ENCODE data around the gene PIWIL4. TPM values are rescaled to one million over a fixed set of nuclear protein-coding genes. Genes with fewer than 3 reads are reported as not detected.

The PIWIL4 gene
- total RNA-seq, 1 donor from 2014 or later, result 0.78 TPM

DNA sequence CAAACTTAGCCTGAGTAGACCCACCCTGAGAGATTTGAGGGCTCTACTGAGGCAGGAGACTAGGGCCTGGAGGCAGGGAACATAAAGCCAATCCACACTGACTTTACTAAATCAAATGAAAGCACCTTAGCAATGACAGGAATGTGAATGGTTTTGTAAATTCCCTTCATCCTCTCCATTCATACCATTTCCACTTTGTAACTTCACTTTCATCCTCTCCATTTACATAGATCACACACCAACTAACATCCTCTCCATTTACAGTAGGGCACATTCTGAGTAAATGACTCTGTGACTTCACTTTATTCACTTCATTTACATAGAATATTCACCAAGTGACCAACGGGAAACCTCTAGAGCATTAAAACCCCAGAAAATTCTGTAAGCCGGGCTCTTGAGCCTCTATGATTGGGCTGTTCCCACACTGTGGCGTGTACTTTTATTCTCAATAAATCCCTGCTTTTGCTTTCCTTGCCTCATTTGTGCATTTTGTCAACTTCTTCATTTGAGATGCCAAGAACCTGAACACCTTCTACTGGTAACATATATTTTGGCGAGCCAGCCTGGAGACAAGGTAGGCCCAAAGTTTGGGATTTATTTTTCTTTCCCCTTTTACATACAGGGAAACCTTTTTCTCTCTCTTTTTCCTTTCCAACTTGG is 82.9 kb downstream of the PIWIL4 start:
- intact Hi-C loops (cut with DNase I), result no loop called here
- DNase-seq (no peak), ATAC-seq (ENCODE audit: poor library complexity) (no peak)

GRCh38 chr11:94650756-94651155 is 83.6 kb downstream of the PIWIL4 start:
- intact Hi-C loops (cut with DNase I), result no loop called here
- peak; percentile 87 for DNase-seq

GRCh38 chr11:94652735-94653284 is 85.6 kb downstream of the PIWIL4 start:
- intact Hi-C loops (cut with DNase I), result no loop called here
- DNase-seq (no peak), ATAC-seq (ENCODE audit: poor library complexity) (no peak)

More at GRCh38 chr11:94650756-94651155, 83.6 kb downstream of the PIWIL4 start:
- ATAC-seq (ENCODE audit: poor library complexity), result peak; percentile 91

DNA sequence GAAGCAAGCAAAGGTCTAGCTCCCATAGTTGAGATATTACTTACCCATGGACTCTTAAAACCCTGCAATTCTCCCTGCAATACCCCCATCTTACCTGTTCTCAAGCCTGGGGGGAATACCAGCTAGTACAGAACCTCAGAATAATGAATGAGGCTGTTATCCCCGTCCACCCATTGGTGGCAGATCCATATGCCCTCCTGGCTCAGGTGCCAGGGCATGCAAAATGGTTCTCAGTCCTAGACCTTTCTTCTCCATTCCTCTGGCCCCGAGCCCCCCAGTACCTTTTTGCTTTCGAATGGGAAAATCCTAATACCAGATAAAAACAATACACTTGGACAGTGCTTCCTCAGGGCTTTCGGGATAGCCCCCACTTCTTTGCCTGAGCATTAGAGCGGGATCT is 86.4 kb downstream of the PIWIL4 start:
- intact Hi-C loops (cut with DNase I), result no loop called here
- no peak for DNase-seq
- ATAC-seq (ENCODE audit: poor library complexity), result no peak

DNA sequence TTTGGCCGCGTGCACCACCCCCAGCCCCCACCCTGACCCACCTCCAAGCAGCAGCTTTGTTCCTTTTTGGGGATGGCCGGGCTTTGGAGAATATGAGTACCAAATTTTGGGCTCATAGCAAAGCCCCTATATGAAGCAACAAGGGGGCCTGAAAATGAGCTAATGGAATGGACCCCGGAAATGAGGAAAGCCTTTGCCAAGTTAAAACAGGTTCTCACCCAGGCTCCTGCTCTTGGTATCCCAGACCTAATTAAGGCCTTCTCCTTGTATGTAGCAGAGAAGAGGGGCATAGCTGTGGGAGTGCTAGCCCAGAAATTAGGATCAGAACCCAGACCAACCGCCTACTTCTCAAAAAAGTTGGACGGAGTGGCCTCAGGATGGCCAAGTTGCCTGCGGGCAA is 87.0 kb downstream of the PIWIL4 start:
- ATAC-seq (ENCODE audit: poor library complexity) (no peak), DNase-seq (no peak)
- intact Hi-C loops (cut with DNase I), result no loop called here

DNA sequence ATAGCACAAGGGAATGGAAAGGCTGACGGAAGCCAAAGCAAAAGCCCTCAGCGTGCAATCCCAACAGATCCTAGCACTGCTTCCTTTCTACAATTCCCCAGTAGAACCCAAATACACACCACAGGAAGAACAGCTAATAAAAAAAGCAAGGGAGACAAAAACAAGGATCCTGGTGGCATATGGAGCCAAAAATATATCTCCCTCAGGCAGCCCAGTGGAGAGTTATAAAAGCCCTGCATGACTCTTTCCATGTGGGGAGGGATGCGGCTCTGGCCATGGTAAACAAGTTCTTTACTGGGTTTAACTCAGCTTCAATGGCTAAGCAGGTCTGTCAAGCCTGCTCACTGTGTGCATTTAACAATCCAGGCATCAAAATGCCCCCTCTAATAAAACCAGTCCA is 88.1 kb downstream of the PIWIL4 start:
- no peak for DNase-seq
- ATAC-seq (ENCODE audit: poor library complexity), result no peak
- intact Hi-C loops (cut with DNase I), result no loop called here

GRCh38 chr11:94655956-94656355 is 88.8 kb downstream of the PIWIL4 start:
- no peak for ATAC-seq (ENCODE audit: poor library complexity)
- DNase-seq, result no peak
- intact Hi-C loops (cut with DNase I), result no loop called here

DNA sequence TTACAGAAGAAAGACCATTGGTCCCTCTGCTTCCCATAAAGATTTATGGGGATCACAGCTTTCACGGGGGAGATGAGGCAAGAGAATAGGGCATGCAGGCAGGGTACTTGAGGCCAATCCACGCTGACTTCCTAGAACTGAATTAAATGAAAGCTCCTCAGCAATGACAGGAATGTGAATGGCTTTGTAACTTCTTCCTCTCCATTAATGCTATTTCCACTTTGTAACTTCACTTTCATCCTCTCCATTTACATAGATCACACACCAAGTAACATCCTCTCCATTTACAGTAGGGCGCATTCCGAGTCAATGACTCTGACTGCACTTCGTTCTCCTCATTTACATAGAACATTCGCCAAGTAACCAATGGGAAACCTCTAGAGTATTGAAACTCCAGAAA is 89.8 kb downstream of the PIWIL4 start:
- intact Hi-C loops (cut with DNase I), result no loop called here
- ATAC-seq (ENCODE audit: poor library complexity) (no peak), DNase-seq (no peak)

DNA sequence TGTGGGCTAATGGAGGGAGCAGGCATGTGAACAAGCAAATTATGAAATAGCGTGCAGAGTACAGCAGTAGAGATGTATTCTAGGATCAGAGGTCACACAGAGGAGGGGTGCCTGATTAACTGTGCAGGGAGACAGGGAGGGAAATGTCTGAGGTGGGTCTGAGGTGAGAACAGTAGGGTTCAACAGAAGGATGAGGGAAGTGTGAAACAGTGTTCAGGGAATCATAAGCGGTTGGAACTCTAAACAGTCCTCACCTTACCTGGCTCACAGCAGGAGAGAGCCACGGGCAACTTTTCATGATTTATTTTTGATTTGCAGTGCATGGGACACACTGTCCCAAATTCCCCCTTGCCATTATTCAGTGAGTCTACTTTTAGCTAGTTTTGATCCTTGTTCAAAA is 90.5 kb downstream of the PIWIL4 start:
- intact Hi-C loops (cut with DNase I), result no loop called here
- no peak for ATAC-seq (ENCODE audit: poor library complexity)
- DNase-seq, result no peak

DNA sequence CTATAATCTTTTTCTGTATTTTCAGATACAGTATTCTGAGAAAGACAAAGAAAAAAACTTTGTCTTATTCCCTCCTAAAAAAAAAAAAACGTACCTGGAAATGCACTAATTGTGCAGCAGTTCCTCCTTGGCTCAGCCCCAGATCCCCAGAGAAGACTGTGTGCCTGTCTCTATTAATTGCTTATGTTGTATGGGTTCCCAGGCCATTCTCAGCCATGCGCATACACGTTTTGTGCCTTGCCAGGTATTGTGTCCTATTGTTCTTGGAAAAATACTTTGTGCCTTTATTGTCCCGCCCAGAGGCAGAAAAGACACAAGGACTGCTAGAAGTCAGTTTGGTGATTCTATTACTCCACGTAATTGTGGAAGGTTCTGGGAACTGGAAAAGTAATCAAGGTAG is 91.2 kb downstream of the PIWIL4 start:
- intact Hi-C loops (cut with DNase I), result no loop called here
- ATAC-seq (ENCODE audit: poor library complexity) (peak; percentile 29), DNase-seq (no peak)

GRCh38 chr11:94658888-94659287 is 91.7 kb downstream of the PIWIL4 start:
- DNase-seq, result no peak
- no peak for ATAC-seq (ENCODE audit: poor library complexity)
- intact Hi-C loops (cut with DNase I), result no loop called here

GRCh38 chr11:94661444-94661843 is 94.3 kb downstream of the PIWIL4 start:
- DNase-seq, result no peak
- intact Hi-C loops (cut with DNase I), result no loop called here
- no peak for ATAC-seq (ENCODE audit: poor library complexity)

- ATAC-seq (ENCODE audit: poor library complexity) (no peak), DNase-seq (no peak)
- intact Hi-C loops (cut with DNase I), result no loop called here
Observed at GRCh38 chr11:94662065-94662779, 95.1 kb downstream of the PIWIL4 start.

DNA sequence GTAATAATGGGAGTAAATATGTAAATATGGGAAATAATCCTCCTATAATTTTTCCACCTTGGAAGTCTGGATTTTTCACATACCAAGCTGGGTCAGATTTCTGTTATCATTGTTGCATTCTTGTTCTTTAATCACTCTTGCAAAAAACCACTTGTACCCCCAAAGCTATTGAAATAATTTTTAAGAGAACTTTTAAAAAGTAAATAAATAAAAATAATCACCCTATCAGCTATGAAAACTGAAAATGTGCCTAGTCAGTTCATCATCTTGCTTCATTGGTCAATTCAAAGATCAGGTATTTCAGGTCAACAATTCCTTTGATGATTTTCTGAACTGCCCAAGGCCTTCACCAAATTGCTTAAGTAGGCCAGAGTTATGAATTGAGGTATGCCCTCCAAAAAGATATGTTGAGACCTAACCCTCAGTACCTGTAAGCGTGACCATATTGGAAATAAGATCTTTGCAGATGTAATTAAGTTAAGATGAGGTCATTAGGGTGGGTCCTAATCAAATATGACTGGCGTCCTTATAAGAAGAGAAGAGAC is 95.8 kb downstream of the PIWIL4 start:
- ATAC-seq (ENCODE audit: poor library complexity) (no peak), DNase-seq (no peak)
- intact Hi-C loops (cut with DNase I), result no loop called here

DNA sequence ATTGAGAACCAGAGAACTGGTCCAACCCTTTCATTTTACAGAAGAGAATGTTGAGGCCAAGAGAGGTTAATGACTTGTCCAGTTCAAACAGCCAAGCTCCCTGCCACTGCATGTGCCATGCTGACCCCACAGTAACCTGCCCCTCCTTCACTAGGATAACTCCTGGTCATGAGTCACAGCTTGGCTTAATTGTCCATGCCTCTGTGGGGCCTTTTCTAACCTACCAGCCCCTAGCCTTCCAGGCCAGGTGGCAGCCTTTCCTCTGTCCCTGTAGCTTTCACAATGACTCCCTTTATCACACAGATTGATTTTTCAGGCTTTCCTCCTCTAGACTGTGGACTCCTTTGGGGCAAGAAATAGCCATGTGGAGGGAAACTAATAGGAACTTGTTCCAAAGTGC is 97.2 kb downstream of the PIWIL4 start:
- no peak for ATAC-seq (ENCODE audit: poor library complexity)
- intact Hi-C loops (cut with DNase I), result no loop called here
- DNase-seq, result no peak

- ATAC-seq (ENCODE audit: poor library complexity) (no peak), DNase-seq (no peak)
- intact Hi-C loops (cut with DNase I), result no loop called here
Observed at GRCh38 chr11:94665116-94665659, 98.0 kb downstream of the PIWIL4 start.

DNA sequence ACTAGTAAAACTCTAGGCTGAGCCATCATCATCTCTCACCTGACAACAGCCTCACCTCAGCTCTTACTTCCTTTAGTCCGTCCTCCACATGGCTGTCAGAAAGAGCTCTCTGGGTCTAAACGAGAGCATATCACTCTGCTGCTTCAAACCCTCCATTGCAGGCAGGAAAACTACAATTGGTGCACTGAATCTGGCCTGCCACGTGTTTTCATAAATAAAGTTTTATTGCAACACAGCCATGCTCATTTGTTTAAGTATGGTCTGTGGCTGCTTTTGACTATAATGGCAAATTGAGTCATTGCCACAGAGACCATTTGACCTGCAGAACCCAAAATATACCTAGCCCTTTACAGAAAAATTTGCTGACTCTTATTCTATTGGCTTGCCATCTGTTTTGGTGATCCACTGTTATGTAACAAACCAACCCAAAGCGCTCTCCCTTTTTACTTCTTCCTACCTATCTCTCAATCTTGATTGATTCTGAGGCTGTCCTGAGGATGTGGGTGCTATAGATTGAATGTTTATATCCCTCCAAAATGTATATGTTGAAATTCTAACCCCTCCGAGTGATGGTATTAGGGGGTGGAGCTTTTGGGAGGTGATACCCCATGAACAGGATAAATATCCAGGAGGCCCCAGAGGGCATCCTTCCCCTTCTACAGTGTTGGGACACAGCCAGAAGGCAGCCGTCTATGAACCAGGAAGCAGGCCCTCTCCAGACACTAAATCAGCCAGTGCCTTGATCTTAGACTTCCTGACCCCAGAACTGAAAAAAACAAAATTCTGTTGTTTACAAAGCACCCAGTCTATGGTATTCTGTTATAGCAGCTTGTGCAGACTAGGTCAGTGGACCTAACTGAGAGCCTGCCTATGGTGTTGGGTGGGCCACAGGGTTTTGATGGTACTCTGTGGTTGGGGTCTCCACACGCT is 99.9 kb downstream of the PIWIL4 start:
- no peak for DNase-seq
- intact Hi-C loops (cut with DNase I), result no loop called here
- ATAC-seq (ENCODE audit: poor library complexity), result no peak

GRCh38 chr11:94668212-94668793 is 101.1 kb downstream of the PIWIL4 start:
- ATAC-seq (ENCODE audit: poor library complexity), result no peak

More at GRCh38 chr11:94668212-94668793, 101.1 kb downstream of the PIWIL4 start:
- intact Hi-C loops (cut with DNase I), result no loop called here
- no peak for DNase-seq
